Fibroblast of lung (primary cell): ENCODE measurements around the gene TMEM123. TPM values are rescaled to one million over a fixed set of nuclear protein-coding genes. Genes with fewer than 3 reads are reported as not detected.

Experiments
- DNase-seq, 2 donors: peaks; one replicate each; pipeline versions ENCODE4 v3.0.0 to v3.0.0-alpha.2; 2010; ENCODE audit warnings: low read depth in 2 of 2
- H2AFZ ChIP-seq: 2 replicates; pipeline ENCODE4 v1.5.1; 2012; ENCODE audit warnings: low read length, control low read depth, inconsistent platforms
- H3K27ac ChIP-seq: 2 replicates; pipeline ENCODE4 v1.5.1; 2011; ENCODE audit warnings: low read length, control low read depth; ENCODE audit not compliant: insufficient read depth
- H3K27me3 ChIP-seq: 2 replicates; pipeline ENCODE4 v1.5.1; 2011; ENCODE audit warnings: mild to moderate bottlenecking, low read length; ENCODE audit not compliant: control insufficient read depth, insufficient read depth
- H3K36me3 ChIP-seq: 2 replicates; pipeline ENCODE4 v1.5.1; 2011; ENCODE audit warnings: low read length; ENCODE audit not compliant: control insufficient read depth, insufficient read depth
- H3K4me1 ChIP-seq: 2 replicates; pipeline ENCODE4 v1.5.1; 2011; ENCODE audit warnings: low read length; ENCODE audit not compliant: control insufficient read depth, insufficient read depth; ENCODE audit errors: extremely low read depth
- H3K4me2 ChIP-seq: 2 replicates; pipeline ENCODE4 v1.5.1; 2011; ENCODE audit warnings: low read length, control low read depth; ENCODE audit not compliant: insufficient read depth; ENCODE audit errors: extremely low read depth
- H3K4me3 ChIP-seq, 4 experiments: fragments of 200-600 bp in 1 of 4; sonication (generic) in 1 of 4; replicated peaks in 1 of 4; 2 replicates each; pipeline ENCODE4 v1.5.1; 2011 to 2016; ENCODE audit warnings: low read length in 4 of 4, low read depth in 3 of 4, mild to moderate bottlenecking in 3 of 4, control low read depth in 2 of 4, inconsistent platforms in 1 of 4, mixed read lengths in 1 of 4; ENCODE audit not compliant: insufficient read depth in 1 of 4; ENCODE audit errors: control extremely low read depth in 1 of 4
- H3K79me2 ChIP-seq: 2 replicates; pipeline ENCODE4 v1.5.1; 2012; ENCODE audit warnings: mild to moderate bottlenecking, low read length, inconsistent platforms; ENCODE audit not compliant: control insufficient read depth, insufficient read depth
- H3K9ac ChIP-seq: 2 replicates; pipeline ENCODE4 v1.5.1; 2011; ENCODE audit warnings: mild to moderate bottlenecking, low read length, control low read depth; ENCODE audit not compliant: insufficient read depth
- H3K9me3 ChIP-seq: 2 replicates; pipeline ENCODE4 v1.5.1; 2012; ENCODE audit warnings: low read depth, low read length; ENCODE audit not compliant: control insufficient read depth, insufficient read depth
- H4K20me1 ChIP-seq: 2 replicates; pipeline ENCODE4 v1.5.1; 2011; ENCODE audit warnings: low read length; ENCODE audit not compliant: control insufficient read depth, insufficient read depth; ENCODE audit errors: extremely low read depth
- EZH2 ChIP-seq: IDR thresholded peaks from 2 replicates; pipeline ENCODE4 v1.5.1; 2012; ENCODE audit warnings: low read length, control low read depth, mild to moderate bottlenecking; ENCODE audit errors: missing control alignments
- polyA plus RNA-seq, 2 donors: library from polyadenylated mRNA; depleted of rRNA in 1 of 2; stranded (reverse) in 1 of 2; unstranded in 1 of 2; fragments of >200 nt; gene quantifications; 2 replicates each; pipeline ENCODE4 v1.2.1, GENCODE V29; 2011 to 2012; ENCODE audit warnings: missing spikeins in 1 of 2
- total RNA-seq: library from RNA; depleted of rRNA; stranded (reverse); fragments of >200 nt; gene quantifications from 2 replicates; pipeline ENCODE4 v1.2.1, GENCODE V29; 2014
- TF ChIP-seq, protein P1 (sequence below), 2 donors: IDR thresholded peaks in 1 of 2; conservative IDR thresholded peaks in 1 of 2; 1 replicate in 1 of 2; 2 replicates in 1 of 2; pipeline ENCODE4 v1.5.1; 2011 to 2012; ENCODE audit warnings: low read length in 2 of 2, control low read depth in 1 of 2, inconsistent platforms in 1 of 2, low read depth in 1 of 2, mild to moderate bottlenecking in 1 of 2

Gene TMEM123
- total and polyA plus RNA-seq, 2 donors (not counting 1 experiment from before 2014, with no cell fraction given): 127 to 355 TPM

DNA sequence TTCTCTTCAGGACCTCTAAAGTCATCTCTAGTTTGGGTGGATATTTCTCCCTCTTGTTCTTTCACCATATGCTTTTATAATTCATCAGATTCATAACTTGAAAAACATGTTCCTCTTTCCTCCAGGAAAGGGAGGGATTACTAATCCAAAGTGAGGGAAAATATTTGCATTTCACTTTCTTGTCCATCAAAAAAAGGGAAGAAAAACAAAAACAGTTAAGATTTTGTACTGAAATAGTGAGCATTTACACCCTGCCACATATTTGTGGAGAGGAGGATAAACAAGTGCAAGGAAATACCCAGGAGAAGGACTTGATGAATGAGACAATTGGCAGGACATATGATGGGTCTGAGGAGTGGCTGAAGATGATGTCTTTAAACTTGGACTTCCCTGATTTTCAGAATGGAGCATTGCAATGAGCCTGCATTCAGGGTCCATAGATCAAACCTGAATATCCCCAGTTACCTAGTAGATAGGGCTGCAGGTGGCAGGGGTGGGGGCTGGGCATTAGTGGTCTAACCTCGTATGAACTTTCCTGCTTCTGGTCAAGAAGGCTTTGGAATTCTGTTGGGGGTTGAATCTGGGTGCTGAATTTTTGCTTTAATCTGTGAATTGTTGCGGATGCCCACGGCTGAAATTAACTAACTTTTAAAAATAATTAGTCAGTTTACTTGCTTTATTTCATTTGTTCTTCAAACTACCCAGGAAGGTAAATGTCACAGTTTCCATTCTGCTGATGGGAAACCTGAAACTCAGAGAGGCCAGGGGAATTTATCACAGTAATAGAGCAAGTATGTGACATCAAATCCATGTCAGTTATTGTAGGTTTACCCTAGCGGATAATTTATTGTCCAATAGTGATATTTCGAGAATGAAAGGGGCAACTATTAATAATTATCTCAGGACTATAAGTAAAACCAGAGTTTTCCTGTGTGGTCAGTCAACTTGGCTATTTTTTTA is 36.9 kb upstream of the TMEM123 start:
- Histone ChIP-seq H3K4me1 (no peaks in the 10 kb centered on the region), H3K9ac (no peak overlapping the region), H3K9me3 (no peaks in the 10 kb centered on the region), H3K4me3 (no peak overlapping the region), H3K4me2 (no peak overlapping the region), H3K27ac (no peak overlapping the region), H3K79me2 (no peaks in the 10 kb centered on the region), H3K27me3 (no peaks in the 10 kb centered on the region), H4K20me1 (no peaks in the 10 kb centered on the region), H3K36me3 (no peaks in the 10 kb centered on the region), H2AFZ (no peak overlapping the region)
- TF ChIP-seq, protein P1, sequence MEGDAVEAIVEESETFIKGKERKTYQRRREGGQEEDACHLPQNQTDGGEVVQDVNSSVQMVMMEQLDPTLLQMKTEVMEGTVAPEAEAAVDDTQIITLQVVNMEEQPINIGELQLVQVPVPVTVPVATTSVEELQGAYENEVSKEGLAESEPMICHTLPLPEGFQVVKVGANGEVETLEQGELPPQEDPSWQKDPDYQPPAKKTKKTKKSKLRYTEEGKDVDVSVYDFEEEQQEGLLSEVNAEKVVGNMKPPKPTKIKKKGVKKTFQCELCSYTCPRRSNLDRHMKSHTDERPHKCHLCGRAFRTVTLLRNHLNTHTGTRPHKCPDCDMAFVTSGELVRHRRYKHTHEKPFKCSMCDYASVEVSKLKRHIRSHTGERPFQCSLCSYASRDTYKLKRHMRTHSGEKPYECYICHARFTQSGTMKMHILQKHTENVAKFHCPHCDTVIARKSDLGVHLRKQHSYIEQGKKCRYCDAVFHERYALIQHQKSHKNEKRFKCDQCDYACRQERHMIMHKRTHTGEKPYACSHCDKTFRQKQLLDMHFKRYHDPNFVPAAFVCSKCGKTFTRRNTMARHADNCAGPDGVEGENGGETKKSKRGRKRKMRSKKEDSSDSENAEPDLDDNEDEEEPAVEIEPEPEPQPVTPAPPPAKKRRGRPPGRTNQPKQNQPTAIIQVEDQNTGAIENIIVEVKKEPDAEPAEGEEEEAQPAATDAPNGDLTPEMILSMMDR (conservative IDR thresholded peaks at IDR 0.05 in 1 of 2, IDR thresholded peaks at IDR 0.05 in 1 of 2; ENCODE audit: low read depth in 1 of 2, low read length in 2 of 2): no peak
- TF ChIP-seq EZH2: no peak
- DNase-seq: no peak

DNA sequence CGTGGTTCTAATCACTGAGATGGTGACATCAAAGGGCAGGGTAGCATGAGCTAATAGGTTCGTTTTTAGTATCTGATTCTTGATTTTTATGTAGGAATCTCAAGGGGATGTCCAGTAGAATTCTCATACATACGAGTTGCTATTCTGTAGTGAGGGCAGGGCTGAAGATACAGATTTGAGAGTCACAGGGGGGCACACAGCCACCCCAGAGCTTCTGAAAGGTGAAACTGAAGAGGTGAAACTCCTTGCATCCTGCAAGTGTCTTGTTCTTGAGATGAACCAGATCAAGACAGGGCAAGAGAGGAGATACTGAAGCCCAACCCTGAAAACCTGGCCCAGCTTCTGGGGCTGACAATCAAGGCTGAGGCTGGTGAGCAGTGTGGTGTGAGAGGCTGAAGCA is 35.6 kb upstream of the TMEM123 start:
- Histone ChIP-seq H3K9me3 (no peaks in the 10 kb centered on the region), H3K9ac (no peak overlapping the region), H3K4me3 (no peak overlapping the region), H3K4me1 (no peaks in the 10 kb centered on the region), H3K27ac (no peak overlapping the region), H3K27me3 (no peaks in the 10 kb centered on the region), H3K4me2 (no peak overlapping the region), H3K36me3 (no peaks in the 10 kb centered on the region), H3K79me2 (no peaks in the 10 kb centered on the region), H2AFZ (no peak overlapping the region), H4K20me1 (no peaks in the 10 kb centered on the region)
- no peak for TF ChIP-seq EZH2
- TF ChIP-seq, protein P1 (conservative IDR thresholded peaks at IDR 0.05 in 1 of 2, IDR thresholded peaks at IDR 0.05 in 1 of 2; ENCODE audit: low read depth in 1 of 2, low read length in 2 of 2): no peak
- DNase-seq: no peak

DNA sequence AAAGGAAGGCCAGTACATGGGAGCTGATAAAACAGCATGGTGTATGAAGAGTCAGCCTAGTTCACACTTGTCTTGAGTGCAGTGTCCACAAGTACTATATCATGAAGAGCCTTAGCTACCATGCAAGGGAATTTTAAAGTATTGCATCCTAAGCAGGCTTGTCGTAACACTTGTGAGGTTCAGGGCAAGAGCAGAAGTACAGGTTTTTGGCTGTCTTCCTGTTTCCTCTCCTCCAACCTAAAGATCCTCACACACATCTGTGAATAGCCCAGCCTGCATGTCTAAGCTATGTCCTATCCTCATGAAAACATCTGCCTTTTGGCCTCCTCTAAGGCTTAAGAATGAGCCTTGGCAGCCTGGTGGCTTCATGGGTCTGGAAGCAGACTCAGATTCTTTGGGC is 34.6 kb upstream of the TMEM123 start:
- no peak for TF ChIP-seq EZH2
- TF ChIP-seq, protein P1 (conservative IDR thresholded peaks at IDR 0.05 in 1 of 2, IDR thresholded peaks at IDR 0.05 in 1 of 2; ENCODE audit: low read depth in 1 of 2, low read length in 2 of 2): no peak
- Histone ChIP-seq H3K9me3 (no peaks in the 10 kb centered on the region), H3K27me3 (no peaks in the 10 kb centered on the region), H3K27ac (no peak overlapping the region), H3K4me1 (no peaks in the 10 kb centered on the region), H3K9ac (no peak overlapping the region), H3K4me2 (no peak overlapping the region), H2AFZ (no peak overlapping the region), H3K4me3 (no peak overlapping the region), H3K79me2 (no peaks in the 10 kb centered on the region), H3K36me3 (no peaks in the 10 kb centered on the region), H4K20me1 (no peaks in the 10 kb centered on the region)
- DNase-seq: no peak
